HTR-8/SVneo (cell line): Measurements from ENCODE around the gene ADD1.

ENCODE experiments used
- DNase-seq: peaks from one replicate; pipeline ENCODE4 v3.0.0; 2011; ENCODE audit warnings: low spot score, mixed read lengths; ENCODE audit not compliant: insufficient read length
- FAIRE-seq: peaks from 2 replicates; lab custom pipeline; 2011; peaks lifted over from hg19 to GRCh38; lab: Jason Lieb, UNC

ADD1 gene

DNA sequence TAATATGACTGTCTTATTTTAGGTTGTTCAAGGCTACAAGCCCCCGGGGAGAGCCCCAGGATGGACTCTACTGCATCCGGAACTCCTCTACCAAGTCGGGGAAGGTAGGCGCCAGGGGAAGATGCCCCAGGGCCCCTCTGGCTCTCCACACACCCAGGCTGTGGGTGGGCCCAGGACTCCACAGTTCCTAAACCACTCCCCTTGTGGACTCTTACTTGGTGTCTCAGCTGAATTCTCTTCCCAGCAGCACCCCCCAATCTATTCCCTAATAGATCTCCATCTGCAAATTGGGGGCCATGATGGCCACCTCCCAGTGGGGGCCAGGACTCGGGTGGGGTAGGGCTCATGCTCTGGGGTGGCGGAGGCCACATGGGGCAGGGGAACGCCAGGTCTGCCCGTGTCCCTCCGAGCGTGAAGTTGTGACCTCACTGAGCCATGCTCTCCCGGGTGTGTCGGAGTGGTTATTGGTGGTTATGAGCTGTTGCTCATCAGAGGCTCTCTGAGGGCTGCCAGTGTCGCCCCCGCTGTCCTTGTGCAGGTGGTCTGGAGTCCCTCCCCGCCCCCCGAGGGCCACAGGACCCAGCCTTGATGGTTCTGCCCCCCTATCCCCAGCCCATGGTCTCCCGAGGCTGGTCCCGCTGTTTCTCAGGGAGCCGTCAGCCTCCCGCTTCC lies 11.2 kb upstream of the ADD1 start:
- FAIRE-seq (no peak), DNase-seq (no peak)

DNA sequence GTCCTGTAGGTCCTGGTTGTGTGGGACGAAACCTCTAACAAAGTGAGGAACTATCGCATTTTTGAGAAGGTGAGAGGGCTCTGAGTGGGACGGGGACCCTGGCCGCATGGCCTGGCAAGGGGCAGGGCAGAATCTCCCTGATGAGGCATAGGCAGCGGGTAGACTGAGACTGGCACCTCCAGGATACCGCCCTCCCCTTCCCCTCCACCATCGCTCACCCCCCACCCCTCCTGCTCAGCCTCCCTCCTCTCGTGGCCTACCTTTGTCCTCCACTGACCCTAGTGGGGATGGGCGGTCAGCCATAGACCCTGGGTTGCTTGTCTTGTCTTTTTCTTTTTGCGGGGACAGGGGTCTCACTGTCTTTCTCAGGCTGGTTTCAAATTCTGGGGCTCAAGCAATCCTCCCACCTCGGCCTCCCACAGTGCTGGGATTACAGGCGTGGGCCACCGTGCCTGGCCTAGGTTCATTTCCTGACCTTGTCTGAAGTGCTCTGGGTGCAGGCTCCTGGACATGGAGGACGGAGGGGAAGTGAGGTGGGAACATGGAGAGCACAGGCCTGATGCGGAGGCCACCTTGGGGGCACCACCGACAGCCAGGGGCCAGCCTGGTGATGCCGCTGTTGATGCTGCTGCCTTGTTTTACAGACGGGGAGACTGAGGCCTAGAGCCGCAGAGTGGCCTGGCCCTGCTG lies 10.5 kb upstream of the ADD1 start:
- DNase-seq (no peak), FAIRE-seq (no peak)

DNA sequence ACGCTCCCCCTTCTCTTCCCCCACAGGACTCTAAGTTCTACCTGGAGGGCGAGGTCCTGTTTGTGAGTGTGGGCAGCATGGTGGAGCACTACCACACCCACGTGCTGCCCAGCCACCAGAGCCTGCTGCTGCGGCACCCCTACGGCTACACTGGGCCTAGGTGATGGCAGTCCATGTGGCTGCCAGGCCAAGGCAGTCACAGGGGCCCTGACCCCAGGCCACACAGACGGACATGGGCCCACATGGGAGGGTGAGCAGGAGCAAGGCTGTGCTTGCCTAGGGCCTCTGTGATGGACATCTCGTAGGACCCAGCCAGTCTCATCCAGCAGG lies 10.0 kb upstream of the ADD1 start:
- FAIRE-seq, result peak; percentile 31

DNA sequence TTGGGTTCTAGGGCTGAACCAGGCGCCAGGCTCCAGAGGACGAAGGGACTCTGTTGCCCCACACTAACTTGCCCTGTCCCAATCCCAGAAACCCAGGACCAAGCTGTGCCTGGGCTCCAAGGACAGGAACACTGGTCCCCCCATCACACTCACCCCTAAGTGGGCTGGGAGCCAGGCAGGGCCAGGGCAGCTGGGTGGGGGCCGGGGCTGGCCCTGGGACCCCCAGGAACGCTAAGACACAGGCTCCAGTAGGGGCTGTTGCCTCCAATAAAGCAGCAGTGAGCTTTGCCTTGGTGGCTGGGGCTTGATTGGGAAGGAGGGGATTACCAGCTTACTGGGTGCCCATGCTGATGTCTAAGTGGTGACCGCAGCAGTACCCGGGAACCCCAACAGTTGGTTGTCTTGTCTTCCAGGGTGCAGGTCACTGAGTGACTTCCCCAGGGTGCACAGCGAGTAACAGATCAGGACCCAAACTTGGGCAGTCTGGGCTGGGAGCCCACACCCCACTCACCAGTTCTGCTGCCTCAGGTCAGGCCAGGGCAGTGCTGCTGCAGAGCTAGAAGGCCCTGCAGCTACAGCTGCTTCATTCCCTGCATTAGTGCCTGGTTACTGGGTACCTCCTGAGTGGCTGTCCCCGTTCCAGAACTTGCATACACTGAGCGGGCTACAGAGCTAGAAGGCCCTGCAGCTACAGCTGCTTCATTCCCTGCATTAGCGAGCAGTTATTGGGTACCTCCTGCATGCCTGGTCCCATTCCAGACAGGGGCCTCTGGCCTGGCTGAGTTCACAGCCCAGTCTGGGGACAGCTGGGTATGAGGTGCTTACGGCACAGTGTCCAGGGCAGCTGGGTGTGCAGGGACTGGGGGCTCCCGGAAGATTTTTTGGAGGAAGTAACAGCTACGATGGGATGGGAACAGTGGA lies 9.4 kb upstream of the ADD1 start:
- DNase-seq (no peak), FAIRE-seq (no peak)

More for the DNA sequence above, 10.0 kb upstream of the ADD1 start:
- DNase-seq, result no peak

DNA sequence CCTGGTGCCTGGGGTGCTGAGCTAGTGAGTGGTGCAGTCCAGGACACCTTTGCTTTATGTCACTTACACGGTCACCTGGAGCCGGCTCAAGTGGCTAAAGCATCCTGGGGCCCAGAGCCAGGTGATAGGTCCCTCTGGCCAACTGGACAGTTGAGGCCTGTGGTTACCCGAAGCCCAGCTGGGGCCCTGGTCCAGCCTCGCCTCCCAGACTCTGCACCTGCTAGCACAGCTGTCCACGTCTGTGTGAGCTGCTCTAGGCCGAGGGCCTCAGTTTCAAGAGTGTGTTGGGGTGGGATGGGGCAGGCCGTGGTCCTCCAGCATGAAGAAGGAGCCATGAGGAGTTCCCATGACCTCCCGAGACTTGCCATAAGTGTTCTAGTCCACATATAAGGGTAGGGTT lies 7.7 kb upstream of the ADD1 start:
- no peak for DNase-seq
- FAIRE-seq, result no peak

DNA sequence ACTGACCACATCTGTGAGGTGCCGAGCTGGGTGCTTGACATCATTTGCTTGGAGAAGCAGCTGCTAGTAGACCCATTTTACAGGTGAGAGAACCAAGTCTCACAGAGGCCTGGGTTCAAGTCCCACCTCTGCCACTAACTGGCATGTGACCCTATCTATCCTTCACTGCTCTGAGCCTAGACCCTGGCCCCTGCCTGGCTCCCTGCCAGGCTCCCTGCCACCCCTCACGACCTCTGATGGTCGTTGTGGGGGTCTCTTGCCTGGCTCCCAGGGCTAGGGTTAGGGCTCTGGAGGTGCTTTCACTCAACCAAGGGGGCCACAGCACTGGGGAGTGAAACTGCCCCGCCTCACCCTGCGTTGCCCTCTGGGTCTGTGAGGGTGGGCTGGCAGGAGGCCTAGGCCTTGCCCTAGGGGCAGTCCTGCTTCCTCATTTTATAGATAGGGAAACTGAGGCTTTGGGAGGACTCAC lies 7.2 kb upstream of the ADD1 start:
- FAIRE-seq (no peak), DNase-seq (no peak)

DNA sequence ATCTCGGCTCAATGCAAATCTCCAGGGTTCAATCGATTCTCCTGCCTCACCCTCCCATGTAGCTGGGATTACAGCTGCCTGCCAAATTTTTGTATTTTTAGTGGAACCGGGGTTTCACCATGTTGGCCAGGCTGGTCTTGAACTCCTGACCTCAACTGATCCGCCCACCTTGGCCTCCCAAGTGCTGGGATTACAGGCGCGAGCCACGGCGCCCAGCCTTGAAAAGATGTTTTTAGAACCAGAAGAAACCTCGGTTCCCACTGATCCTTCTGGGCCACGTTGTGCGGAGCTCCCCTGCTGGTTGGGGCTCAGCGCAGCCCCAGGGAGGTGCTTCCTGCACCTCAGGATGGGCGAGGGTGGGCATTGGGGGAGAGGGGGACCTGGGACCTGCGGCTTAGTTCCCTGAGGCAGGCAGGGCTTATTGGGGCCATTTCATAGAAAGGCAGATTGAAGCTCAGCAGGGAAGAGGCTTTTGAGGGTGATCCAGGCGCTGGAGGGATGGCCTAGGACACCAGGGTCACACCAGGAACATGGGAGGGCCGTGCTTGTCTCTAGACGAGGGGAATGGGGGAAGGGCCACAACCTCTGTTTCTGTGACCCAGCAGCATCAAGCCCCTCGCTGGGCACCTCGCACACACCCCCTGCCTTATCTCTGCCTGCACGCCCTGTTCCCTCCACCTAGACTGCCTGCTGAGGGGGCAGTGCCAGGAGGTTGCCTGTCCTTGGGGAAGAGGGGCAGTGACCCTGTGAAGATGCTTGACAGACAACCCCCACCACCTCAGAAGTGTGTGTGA lies 6.3 kb upstream of the ADD1 start:
- no peak for FAIRE-seq
- DNase-seq, result no peak

DNA sequence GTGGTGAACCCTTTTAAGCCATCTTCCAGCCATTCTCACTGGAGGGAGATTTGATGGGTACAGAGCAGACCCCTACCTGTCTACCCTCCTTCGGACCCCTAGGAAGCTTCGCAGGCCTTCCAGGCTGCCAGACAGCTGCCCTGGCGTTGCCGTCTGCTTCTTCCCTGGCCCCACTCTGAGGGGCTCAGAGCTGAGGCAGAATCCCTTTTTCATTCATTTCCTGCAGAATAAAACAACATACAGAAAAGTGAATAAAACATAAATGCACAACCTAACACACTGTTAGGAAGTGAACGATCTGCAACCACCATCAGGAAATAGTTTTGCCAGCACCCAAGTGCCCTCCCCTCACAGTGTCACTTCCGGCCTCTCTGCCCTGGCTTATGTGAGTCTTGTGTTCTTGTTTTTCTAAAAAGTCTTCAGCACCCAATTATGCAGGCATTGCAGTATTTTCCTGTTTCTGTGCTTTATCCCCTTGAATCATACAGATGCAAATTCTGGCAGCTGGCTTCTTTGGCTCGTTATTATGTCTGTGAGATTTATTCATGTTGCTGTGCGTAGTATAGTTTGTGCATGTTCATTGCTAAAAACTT lies 5.6 kb upstream of the ADD1 start:
- FAIRE-seq (no peak), DNase-seq (no peak)

DNA sequence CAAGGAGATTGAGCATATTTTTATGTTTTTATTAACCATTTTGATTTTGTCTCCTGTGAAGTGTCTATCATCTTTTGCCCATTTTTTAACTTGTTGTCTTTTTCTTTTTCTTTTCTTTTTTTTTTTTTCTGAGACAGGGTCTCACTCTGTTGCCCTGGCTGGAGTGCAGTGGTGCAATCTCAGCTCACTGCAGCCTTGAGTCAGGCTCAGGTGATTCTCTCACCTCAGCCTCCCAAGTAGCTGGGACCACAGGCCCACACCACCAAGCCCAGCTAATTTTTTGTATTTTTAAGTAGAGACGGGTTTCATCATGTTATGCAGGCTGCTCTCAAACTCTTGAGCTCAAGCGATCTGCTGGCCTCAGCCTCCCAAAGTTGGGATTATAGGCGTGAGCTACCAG lies 4.6 kb upstream of the ADD1 start:
- FAIRE-seq, result no peak
- DNase-seq, result no peak

DNA sequence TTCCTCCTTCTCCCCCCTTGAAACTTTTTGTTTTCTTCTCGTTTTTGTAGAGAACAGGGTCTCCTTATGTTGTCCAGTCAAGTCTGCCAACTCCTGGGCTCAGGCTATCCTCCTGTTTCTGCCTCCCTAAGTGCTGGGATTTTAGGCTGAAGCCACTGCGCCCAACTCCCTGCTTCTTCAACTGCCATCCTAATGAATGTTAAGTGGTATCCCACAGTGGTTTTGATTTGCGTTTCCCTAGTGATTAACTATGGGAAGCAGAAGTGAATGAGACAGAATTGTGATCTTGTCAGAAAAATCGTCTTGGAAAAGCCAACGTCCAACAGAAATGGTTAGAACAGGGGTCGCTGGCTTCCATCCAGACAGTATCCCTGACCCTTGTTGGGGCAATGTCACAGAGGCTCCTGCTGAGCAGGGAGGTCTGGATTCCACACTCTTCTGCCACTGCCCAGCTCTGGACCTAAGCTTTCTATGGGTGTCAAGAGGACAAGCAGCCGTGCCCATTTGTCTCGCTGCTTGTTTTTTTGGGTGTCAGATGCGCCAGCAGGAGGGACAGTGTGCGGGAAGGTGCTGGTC lies 869 bp upstream of the ADD1 start:
- FAIRE-seq (no peak), DNase-seq (peak; percentile 27)

DNA sequence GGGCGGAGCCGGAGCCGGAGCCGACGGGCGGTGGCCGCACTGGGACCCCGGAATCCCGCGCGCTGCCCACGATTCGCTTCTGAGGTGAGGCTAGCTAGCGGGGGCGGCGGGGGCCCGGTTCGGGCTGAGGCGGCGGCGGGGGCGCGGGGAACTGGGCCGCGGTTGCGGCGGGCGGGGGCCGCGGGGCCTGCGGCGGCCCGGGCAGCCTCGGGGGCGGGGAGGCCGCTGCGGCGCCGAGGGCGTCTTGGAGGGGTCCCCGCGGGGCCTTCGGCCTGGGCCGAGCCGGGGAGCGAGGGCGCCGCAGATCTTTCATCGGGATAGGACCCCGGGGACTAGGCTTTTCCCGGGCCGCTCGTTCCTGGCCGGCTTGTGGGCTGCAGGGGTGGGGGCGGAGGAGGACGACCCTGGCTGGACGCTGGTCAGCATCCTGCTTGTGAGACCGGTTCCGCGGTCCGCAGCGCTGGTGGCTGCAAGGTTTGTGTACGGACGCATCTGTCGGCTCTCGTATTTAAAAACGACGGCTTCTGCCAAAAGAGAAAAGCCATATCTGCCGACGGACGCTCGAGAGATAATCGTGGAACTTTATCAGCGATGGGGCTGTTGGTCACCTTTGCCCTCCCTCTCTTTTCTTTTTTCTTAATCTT lies 419 bp downstream of the ADD1 start:
- DNase-seq, result peak; percentile 31
- FAIRE-seq, result no peak

DNA sequence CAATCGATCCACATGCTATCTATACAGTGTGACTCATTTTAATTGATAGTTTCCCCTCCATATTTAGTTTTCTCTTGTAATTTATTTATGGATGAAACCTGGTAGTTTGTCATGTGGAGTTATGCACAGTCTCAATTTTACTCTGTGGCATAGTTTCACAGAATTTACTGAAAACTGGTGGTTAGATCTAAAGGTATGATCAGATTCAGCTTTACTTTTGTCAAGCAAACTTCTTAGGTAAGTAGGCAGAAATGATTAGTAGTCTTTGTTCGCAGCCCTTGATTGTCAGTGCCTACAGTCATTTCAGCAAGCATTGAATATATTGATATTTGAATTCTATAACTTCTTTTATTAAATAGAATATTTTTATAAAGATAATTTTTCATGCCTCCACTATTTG lies 2.5 kb downstream of the ADD1 start:
- FAIRE-seq (no peak), DNase-seq (no peak)

DNA sequence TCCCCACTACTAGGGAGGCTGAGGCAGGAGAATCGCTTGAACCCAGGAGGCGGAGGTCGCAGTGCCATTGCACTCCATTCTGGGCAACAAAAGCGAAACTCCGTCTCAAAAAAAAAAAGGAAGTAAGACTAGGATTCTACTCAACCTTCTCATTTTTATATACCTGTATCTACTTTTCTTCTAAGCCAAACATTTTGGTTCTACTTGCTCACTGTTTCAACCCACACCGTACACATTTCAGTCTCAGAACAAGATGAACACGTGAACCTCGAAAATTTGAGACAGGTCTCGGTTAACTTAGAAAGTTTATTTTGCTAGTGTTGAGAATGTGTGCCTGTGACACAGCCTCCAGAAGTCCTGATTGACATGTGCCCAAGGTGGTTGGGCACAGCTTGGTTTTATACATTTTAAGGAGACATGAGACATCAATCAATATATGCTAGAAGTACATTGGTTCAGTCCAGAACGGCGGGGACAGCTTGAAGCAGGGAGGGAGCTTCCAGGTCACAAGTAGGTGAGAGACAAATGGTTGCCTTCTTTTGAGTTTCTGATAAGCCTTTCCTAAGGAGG lies 3.7 kb downstream of the ADD1 start:
- no peak for FAIRE-seq

DNA sequence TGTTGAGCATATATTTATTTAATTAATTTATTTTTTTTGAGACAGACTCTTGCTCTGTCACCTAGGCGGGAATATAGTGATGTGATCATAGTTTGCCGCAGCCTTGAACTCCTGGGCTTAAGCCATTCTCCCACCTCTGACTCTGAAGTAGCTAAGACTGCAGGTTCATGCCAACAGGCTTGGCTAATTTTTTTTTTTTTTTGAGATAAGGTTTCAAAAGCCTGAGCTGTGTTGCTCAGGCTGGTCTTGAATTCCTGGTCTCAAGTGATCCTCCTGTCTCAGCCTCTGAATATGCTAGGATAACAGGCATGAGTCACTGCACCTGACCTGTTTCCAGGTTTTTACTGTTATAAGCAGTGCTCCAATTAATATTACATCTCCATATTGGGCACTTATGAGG lies 4.8 kb downstream of the ADD1 start:
- DNase-seq (no peak), FAIRE-seq (no peak)

More for the DNA sequence above, 3.7 kb downstream of the ADD1 start:
- no peak for DNase-seq

DNA sequence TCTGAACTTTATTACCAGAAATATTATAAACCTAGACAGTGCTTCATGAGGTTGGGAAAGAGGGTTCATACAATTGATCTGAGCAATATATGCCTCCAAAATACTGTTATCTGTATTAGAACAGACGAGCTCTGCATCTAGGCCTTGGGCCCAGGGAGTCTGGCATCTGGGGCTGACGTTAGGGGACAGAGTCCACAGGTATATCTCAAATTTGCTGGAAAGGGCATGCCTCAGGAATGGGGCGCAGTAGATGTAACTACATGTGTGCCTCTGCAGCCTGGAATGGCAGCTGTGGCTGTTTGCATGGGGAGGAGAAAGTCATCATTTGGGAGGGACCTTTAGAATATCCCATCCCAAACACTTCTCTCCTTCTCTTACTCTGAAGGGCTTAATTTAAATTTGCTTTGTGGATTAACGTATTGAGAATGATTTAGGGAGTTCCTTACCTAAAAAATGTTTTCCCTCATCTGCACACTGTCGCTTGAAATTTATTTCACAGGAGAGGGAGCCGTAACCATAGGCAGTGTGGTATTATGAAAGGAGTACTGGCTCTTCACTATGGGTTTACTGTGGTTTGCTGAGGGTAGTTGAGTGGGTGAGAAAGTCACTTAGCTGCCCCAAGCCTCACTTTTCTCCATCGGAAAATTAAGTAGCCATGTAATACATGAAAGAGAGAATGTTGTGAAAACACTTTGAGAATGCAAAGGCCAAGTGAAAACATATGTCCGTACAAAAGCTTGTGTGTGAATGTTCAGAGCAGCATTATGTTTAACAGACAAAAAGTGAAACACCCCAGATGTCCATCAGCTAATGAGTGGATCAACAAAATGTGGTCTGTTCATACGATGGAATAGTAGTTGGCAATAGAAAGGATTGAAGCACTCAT lies 5.9 kb downstream of the ADD1 start:
- FAIRE-seq, result no peak

DNA sequence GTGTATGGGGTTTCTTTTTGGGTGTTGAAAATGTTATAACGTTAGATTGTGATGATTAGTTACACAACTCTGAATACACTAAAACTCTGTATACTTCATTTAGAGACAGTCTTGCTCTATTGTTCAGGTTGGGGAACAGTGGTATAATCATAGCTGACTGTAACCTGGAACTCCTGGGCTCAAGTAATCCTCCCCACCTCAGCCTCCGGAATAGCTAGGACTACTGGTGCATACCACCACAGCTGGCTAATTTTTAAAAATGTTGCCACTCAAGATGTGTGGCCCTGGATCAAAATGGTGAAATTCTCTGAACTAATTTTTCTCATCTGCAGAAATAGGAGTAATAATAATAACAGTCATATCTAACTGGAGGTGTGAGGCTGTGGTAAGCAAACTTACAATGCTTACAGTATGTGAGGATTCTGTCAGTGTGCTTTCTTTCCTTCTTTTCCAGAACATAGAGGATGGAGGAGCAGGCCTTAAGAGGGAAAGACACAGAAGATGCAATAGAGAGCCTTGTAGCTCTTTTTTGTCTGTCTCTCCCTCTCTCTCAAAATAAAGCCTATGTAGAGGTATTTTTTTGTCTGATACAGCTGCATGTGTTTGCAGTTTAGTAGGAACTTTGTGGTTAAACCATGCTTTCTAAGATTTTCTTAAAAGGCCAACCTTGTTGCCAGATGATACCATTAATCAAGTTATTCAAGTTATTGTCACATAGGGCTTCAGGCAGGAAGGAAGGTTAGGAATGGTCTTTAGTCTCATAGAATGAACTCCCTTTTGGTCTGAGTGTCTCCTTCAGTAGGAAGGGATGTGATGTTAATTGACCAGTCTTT lies 7.5 kb downstream of the ADD1 start:
- no peak for FAIRE-seq
- no peak for DNase-seq

More for the DNA sequence above, 5.9 kb downstream of the ADD1 start:
- DNase-seq, result no peak

DNA sequence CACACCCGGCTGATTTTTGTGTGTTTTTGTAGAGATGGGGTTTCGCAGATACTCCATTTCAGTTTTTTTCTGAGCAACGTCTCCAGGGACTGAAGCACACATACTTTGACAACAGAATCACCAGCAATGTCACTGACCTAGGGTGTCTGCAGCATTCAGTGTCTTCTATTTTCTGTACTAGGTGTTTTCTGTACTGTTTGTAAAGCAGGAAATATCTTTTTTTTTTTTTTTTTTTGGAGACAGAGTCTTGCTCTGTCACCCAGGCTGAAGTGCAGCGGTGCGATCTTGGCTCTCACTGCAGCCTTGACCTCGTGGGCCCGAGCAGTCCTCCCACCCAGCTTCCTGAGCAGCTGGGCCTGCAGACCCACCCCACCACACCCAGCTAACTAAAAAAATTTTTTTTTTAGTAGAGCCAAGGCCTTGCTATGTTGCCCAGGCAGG lies 8.9 kb downstream of the ADD1 start:
- no peak for DNase-seq
- FAIRE-seq, result no peak
